ENCODE results near the gene GASK1A. TPM values are rescaled to one million over a fixed set of nuclear protein-coding genes. Genes with fewer than 3 reads are reported as not detected.

GASK1A gene
- total RNA-seq, 1 experiment from 2014 or later, result 5.4 TPM

GRCh38 chr3:43081796-43082195, 102.7 kb downstream of the GASK1A start:
- Histone ChIP-seq H3K56ac (ENCODE audit: insufficient read length, low read depth, low read length) (no peak overlapping the region), H3T11ph (ENCODE audit: low read length) (no peak overlapping the region), H2BK120ac (ENCODE audit: low read depth, low read length, poor library complexity, severe bottlenecking) (no peak overlapping the region), H3K23me2 (ENCODE audit: insufficient read length, low read depth, low read length, poor library complexity, severe bottlenecking) (no peaks in the 10 kb centered on the region), H3K23ac (ENCODE audit: insufficient read length, low read depth, low read length) (no peak overlapping the region), H2BK5ac (ENCODE audit: insufficient read length, low read length) (no peak overlapping the region), H4K5ac (ENCODE audit: insufficient read length, low read depth, low read length) (no peak overlapping the region), H2BK15ac (ENCODE audit: low read depth, low read length) (no peak overlapping the region), H3K9ac (ENCODE audit: extremely low read depth, insufficient read length, low read length) (no peak overlapping the region), H3K9me3 (ENCODE audit: control insufficient read depth, low read depth, low read length) (peaks cover 16% of the 10 kb centered on the region), H4K91ac (ENCODE audit: insufficient read length, low read depth, low read length) (no peak overlapping the region), H2BK20ac (ENCODE audit: low read depth, low read length, poor library complexity, severe bottlenecking) (no peak overlapping the region), H3K79me2 (ENCODE audit: insufficient read depth, low read length) (no peaks in the 10 kb centered on the region), H3K79me1 (ENCODE audit: insufficient read depth, low read depth, low read length, poor library complexity, severe bottlenecking) (no peaks in the 10 kb centered on the region), H3K4me1 (ENCODE audit: insufficient read depth, low read length) (no peaks in the 10 kb centered on the region), H2AK5ac (ENCODE audit: insufficient read length, low read length) (no peak overlapping the region), H2BK12ac (ENCODE audit: insufficient read length, low read depth, low read length) (no peak overlapping the region), H3K27ac (ENCODE audit: insufficient read length, low read depth, low read length) (no peak overlapping the region), H3K4me2 (ENCODE audit: insufficient read depth, insufficient read length, low read length) (no peak overlapping the region), H4K20me1 (ENCODE audit: control insufficient read depth, insufficient read depth, insufficient read length) (no peaks in the 10 kb centered on the region), H4K8ac (replicated peaks; ENCODE audit: insufficient read length, low read depth, low read length) (no peak overlapping the region), H2AFZ (ENCODE audit: low read length) (no peak overlapping the region), H3K27me3 (ENCODE audit: insufficient read depth, low read length) (no peaks in the 10 kb centered on the region), H3K4ac (ENCODE audit: low read depth, low read length) (no peak overlapping the region), H3K18ac (ENCODE audit: insufficient read length, low read depth, low read length) (no peak overlapping the region), H3K14ac (ENCODE audit: insufficient read depth, low read length) (no peak overlapping the region)
- Mint-ChIP-seq H3K9me3 (peaks cover 26 to 34% of the 10 kb centered on the region in 2 experiments), H3K36me3 (ENCODE audit: insufficient read depth in 1 of 3, low read depth in 3 of 3) (peaks cover 50 to 67% (median 61%) of the 10 kb centered on the region in 3 experiments), H3K4me1 (no peaks in the 10 kb centered on the region), H3K27ac (no peak overlapping the region), H3K27me3 (ENCODE audit: low read depth) (no peaks in the 10 kb centered on the region; the same call in 1 of the 2 replicates), H3K4me3 (no peak overlapping the region)
- DNase-seq, result no peak
- no peak for TF ChIP-seq CTCF (conservative IDR thresholded peaks at IDR 0.05)
- WGBS (ENCODE audit: extremely low coverage, insufficient read length, low lambda C conversion rate), result no CpG with 5 or more reads among the region's 5 CpGs

All from H9 (cell line).